Measurements from ENCODE around the gene GRK7. TPM values are rescaled to one million over a fixed set of nuclear protein-coding genes. Genes with fewer than 3 reads are reported as not detected.
A peak's percentile ranks its signal among the peaks of the same experiment; 100 is the strongest.

Gene GRK7
- total and polyA plus RNA-seq, 12 donors, result 0.07 to 0.11 (median 0.07) TPM; not detected in 9

- H3K27ac ChIP-seq, result no peak overlapping the region
- no peaks in the 10 kb centered on the region for H3K9me3 ChIP-seq (replicated peaks in 1 of 3)
- intact Hi-C loops (cut with DNase I), result no loop called here
- 70 to 78% (median 76%) methylated on average over 2 of the region's 2 CpGs for WGBS, 4 donors
- no peak overlapping the region for H3K4me3 ChIP-seq
- H3K4me1 ChIP-seq (replicated peaks in 1 of 2), result no peaks in the 10 kb centered on the region
- no peaks in the 10 kb centered on the region for H3K36me3 ChIP-seq (replicated peaks in 1 of 2)
- no peaks in the 10 kb centered on the region for H3K27me3 ChIP-seq
- DNase-seq, result no peak
- TF ChIP-seq CTCF (IDR thresholded peaks at IDR 0.05) (no peak), POLR2A (IDR thresholded peaks at IDR 0.05) (no peak)
Measured at GRCh38 chr3:141764986-141765385, 1.8 kb downstream of the GRK7 start.

- no peaks in the 10 kb centered on the region for H3K27me3 ChIP-seq
- no peak for TF ChIP-seq CTCF (IDR thresholded peaks at IDR 0.05)
- no peak for TF ChIP-seq POLR2A (IDR thresholded peaks at IDR 0.05)
- H3K9me3 ChIP-seq (replicated peaks in 1 of 3), result no peaks in the 10 kb centered on the region
- intact Hi-C loops (cut with DNase I), result no loop called here
- WGBS, 4 donors, result 74 to 92% (median 80%) methylated on average over 2 of the region's 2 CpGs
- H3K4me3 ChIP-seq, result no peak overlapping the region
- no peaks in the 10 kb centered on the region for H3K4me1 ChIP-seq (replicated peaks in 1 of 2)
- no peaks in the 10 kb centered on the region for H3K36me3 ChIP-seq (replicated peaks in 1 of 2)
- no peak overlapping the region for H3K27ac ChIP-seq
- DNase-seq, result no peak
Measured at GRCh38 chr3:141767066-141767465, 3.9 kb downstream of the GRK7 start.

GRCh38 chr3:141769221-141769894 lies 6.2 kb downstream of the GRK7 start:
- Histone ChIP-seq H3K27ac (no peak overlapping the region), H3K9me3 (replicated peaks in 1 of 3) (no peaks in the 10 kb centered on the region), H3K4me3 (no peak overlapping the region), H3K27me3 (no peaks in the 10 kb centered on the region), H3K4me1 (replicated peaks in 1 of 2) (no peaks in the 10 kb centered on the region), H3K36me3 (replicated peaks in 1 of 2) (no peaks in the 10 kb centered on the region)
- WGBS, 4 donors, result 43 to 67% (median 58%) methylated on average over 6 of the region's 6 CpGs
- TF ChIP-seq CTCF (IDR thresholded peaks at IDR 0.05) (no peak), POLR2A (IDR thresholded peaks at IDR 0.05) (no peak)
- DNase-seq, result peak in 1 of 7 donors; percentile 4
- intact Hi-C loops (cut with DNase I), result no loop called here

GRCh38 chr3:141773676-141774075 lies 10.5 kb downstream of the GRK7 start:
- no peak for TF ChIP-seq POLR2A (IDR thresholded peaks at IDR 0.05)
- no peak for TF ChIP-seq CTCF (IDR thresholded peaks at IDR 0.05)
- Histone ChIP-seq H3K27ac (no peak overlapping the region), H3K4me3 (no peak overlapping the region), H3K27me3 (no peaks in the 10 kb centered on the region), H3K4me1 (replicated peaks in 1 of 2) (no peaks in the 10 kb centered on the region), H3K9me3 (replicated peaks in 1 of 3) (no peaks in the 10 kb centered on the region), H3K36me3 (replicated peaks in 1 of 2) (no peaks in the 10 kb centered on the region)
- intact Hi-C loops (cut with DNase I), result no loop called here
- no peak for DNase-seq
- WGBS, 4 donors, result 94 to 96% (median 95%) methylated on average over 6 of the region's 6 CpGs
